ENCODE data around the gene EHD2.

GRCh38 chr19:47765523-47766358, 52.5 kb downstream of the EHD2 start:
- no peak for TF ChIP-seq GATA2 (IDR thresholded peaks at IDR 0.05; ENCODE audit: low read depth, low read length)
- no peak for TF ChIP-seq GATA3 (IDR thresholded peaks at IDR 0.05; ENCODE audit: low read depth, low read length)
